Central memory CD8-positive, alpha-beta T cell (primary cell): ENCODE results near the gene G6PD.
"Not testable (repeated sequence)": the region's sequence is repeated elsewhere in the genome, so short reads cannot be mapped to it uniquely, and the experiment has no call there.

ENCODE experiments used
- ATAC-seq: fragments of 150-1000 bp; cut with Tn5 transposase; replicated peaks from 2 replicates; pipeline ENCODE4 v1.10.0; 2022; ENCODE audit warnings: mild to moderate bottlenecking, moderate FRiP score, moderate number of reproducible peaks; ENCODE audit not compliant: poor library complexity, severe bottlenecking; ENCODE audit errors: extremely low read depth
- DNase-seq, 2 donors: peaks; one replicate each; pipeline ENCODE4 v3.0.0; 2021; ENCODE audit warnings: low spot score in 2 of 2
- H3K27ac Mint-ChIP-seq: one replicate; pipeline ENCODE4 v1.8.0; 2022; ENCODE audit warnings: low read depth, mild to moderate bottlenecking, moderate library complexity, mixed read lengths
- H3K27me3 Mint-ChIP-seq: one replicate; pipeline ENCODE4 v1.8.0; 2022; ENCODE audit warnings: mixed read lengths
- H3K36me3 Mint-ChIP-seq: one replicate; pipeline ENCODE4 v1.8.0; 2022; ENCODE audit warnings: mild to moderate bottlenecking, moderate library complexity, mixed read lengths; ENCODE audit not compliant: insufficient read depth
- H3K4me1 Mint-ChIP-seq: one replicate; pipeline ENCODE4 v1.8.0; 2022; ENCODE audit warnings: mixed read lengths
- H3K4me3 Mint-ChIP-seq: one replicate; pipeline ENCODE4 v1.8.0; 2022; ENCODE audit warnings: mild to moderate bottlenecking, moderate library complexity, mixed read lengths
- H3K9me3 Mint-ChIP-seq: one replicate; pipeline ENCODE4 v1.8.0; 2022; ENCODE audit warnings: mixed read lengths

Gene G6PD

DNA sequence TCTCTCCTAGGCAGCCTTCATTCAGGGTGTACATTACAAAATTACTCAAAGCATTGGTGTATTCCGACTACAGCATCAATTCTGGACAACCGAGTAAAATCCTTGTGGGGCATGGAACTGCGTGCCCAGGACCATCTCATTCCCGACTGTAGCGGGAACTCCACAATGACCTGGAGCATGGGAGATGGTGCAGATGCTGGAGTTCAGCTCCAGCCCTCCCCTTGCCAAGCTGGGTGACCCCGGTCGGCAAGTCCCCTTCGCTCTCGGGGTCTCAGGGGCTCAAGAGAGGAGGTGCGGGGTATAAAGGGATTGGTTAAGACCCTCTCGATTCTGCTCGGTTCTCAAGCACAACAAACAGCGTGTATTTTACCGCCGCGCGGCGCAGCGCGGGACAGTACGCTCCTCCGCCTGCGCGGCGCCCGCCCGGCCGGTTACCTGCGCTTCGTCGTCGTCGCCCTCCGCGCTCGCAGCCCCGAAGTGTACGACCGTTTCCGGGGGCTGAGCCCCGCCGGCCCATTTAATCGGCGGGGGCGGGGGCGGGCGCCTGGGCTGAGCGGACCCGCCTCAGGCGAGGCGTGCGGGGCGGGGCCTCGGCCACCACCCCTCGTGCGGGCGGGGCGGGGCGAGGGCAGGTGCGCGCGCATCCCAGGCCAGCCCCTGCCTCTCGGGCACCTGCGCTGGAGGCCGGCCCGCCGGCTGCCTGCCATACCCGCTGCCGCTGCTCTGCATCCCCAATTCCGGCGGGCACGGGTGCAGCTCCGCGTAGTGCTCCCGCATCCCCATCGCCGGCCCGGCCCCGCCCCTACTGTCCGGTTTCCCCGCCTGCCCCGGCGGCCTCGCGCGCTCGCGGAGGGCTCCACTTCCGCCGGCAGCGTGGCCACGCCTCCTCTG is at the start of gene G6PD:
TSS of gene G6PD (minus strand) at position 493 of the 891 bp plus-strand sequence. CDS start 691 bp downstream, outside the sequence.
- DNase-seq (peak in 1 of 2 donors; percentile 75), ATAC-seq (peak; percentile 52)
- Mint-ChIP-seq H3K4me3 (peak within 1 kb of the TSS; percentile 95), H3K36me3 (peaks cover 25% of the 10 kb centered on the region), H3K4me1 (peaks cover 38% of the 10 kb centered on the region), H3K27me3 (no peaks in the 10 kb centered on the region), H3K27ac (peak within 1 kb of the TSS; percentile 93), H3K9me3 (no peaks in the 10 kb centered on the region)

DNA sequence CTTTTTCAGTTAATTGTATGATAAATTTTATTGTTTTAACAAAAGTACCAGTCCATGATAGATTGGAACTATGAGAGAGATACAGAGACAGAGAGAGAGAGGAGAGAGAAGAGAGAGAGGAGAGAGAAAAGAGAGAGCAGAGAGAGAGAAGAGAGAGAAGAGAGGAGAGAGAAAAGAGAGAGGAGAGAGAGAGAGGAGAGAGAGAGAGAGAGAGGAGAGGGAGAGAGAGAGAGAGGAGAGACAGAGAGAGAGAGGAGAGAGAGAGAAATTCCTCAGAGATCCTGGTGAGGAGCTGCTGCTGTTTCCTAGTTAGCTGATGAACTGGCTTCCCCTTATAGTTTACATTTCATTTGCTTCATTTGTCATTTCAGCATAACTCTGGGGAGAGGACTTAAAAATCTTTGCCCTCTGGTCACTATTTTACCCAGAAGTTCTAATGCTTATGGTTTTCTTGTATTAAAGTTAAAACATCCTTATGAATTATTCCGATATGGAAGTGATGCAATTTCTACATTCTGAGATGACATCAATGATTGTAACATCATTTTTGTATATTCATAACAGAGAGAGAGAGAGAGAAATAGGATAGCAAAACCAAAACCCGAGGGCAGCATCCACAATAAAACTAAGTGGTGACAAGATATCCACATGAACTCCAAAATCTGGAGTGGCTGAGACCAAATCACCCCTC is 49.1 kb upstream of the G6PD start:
- ATAC-seq (no peak), DNase-seq (no peak)
- Mint-ChIP-seq H3K4me3 (no peak overlapping the region), H3K27ac (peak overlapping the region; percentile 91), H3K4me1 (peaks cover 8% of the 10 kb centered on the region), H3K36me3 (peaks cover 2% of the 10 kb centered on the region), H3K9me3 (no peaks in the 10 kb centered on the region), H3K27me3 (no peaks in the 10 kb centered on the region)

DNA sequence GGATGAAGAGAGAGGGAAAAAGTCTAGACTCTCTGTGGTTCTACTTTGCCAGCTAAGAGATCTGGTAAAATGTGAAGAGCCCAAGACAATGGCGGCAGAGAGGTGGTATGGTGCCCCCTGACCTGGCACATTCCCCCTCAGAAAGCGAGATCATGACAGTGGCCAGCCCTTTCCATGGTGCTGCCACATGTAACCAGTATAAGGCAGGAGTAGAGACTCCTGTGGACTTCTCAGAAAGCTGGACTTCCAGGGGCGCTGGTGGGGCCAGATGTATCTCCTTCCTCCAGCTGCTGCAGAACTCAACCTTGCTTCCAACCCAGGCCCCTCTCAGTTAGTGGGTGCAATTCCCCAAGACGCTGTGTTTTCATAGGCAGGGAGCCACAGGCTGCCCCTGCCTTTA is 47.8 kb upstream of the G6PD start:
- no peak for DNase-seq
- Mint-ChIP-seq H3K9me3 (no peaks in the 10 kb centered on the region), H3K36me3 (peaks cover 2% of the 10 kb centered on the region), H3K4me1 (peaks cover 8% of the 10 kb centered on the region), H3K27me3 (no peaks in the 10 kb centered on the region), H3K4me3 (no peak overlapping the region), H3K27ac (no peak overlapping the region)
- no peak for ATAC-seq

DNA sequence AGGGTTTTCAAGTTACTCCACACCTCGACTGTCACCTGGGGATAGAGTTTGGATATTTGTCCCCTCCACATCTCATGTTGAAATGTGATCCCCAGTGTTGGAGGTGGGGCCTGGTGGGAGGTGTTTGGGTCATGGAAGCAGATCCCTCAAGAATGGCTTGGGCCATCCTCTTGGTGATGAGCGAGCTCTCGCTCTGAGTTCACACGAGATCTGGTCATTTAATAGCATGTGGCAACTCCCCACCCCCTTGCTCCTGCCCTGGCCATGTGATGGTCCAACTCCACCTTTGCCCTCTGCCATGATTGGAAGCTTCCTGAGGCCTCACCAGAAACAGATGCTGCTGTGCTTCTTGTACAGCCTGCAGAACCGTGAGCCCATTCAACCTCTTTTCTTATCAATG is 46.6 kb upstream of the G6PD start:
- Mint-ChIP-seq H3K4me1 (peaks cover 8% of the 10 kb centered on the region), H3K9me3 (no peaks in the 10 kb centered on the region), H3K36me3 (peaks cover 2% of the 10 kb centered on the region), H3K27me3 (no peaks in the 10 kb centered on the region), H3K27ac (no peak overlapping the region), H3K4me3 (no peak overlapping the region)
- ATAC-seq: no peak
- DNase-seq: no peak

DNA sequence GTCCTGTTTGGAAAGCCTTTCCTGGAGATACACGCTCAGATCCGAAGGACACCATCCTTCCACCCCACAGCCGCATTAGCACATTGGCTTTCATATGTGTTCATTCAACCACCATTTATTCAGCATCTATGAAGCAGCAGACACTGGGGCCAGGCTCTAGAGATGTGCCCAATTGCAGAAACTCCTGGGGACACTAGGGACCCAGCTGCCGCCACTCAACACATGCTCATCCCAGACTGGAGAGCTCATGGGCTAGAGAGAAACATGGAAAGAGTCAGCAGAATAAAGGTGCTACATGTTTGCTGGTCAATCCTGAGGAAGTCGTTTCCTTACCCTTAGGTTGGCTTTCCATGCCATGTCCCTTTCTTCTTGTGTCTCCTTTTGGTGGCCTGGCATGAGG is 45.9 kb upstream of the G6PD start:
- ATAC-seq: no peak
- no peak overlapping the region for H3K4me3 Mint-ChIP-seq
- no peaks in the 10 kb centered on the region for H3K27me3 Mint-ChIP-seq
- no peak overlapping the region for H3K27ac Mint-ChIP-seq
- no peak for DNase-seq
- H3K36me3 Mint-ChIP-seq: peaks cover 2% of the 10 kb centered on the region
- peaks cover 8% of the 10 kb centered on the region for H3K4me1 Mint-ChIP-seq
- no peaks in the 10 kb centered on the region for H3K9me3 Mint-ChIP-seq

DNA sequence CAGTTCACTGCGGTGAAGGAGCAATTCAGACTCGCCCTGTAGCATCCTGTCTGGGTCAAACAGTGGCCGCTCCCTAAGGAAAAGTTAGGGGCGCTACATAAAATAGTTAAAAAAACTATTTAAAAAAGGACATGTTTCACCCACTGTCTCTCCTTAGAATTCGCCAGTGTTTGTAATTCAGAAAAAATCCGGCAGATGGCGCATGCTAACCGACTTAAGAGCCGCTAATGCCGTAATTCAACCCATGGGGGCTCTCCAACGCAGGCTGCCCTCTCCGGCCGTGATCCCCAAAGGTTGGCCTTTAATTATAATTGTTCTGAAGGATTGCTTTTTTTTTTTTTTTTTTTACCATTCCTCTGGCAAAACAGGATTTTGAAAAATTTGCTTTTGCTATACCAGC is 43.8 kb upstream of the G6PD start:
- not testable (repeated sequence) for ATAC-seq, DNase-seq, H3K27ac Mint-ChIP-seq

DNA sequence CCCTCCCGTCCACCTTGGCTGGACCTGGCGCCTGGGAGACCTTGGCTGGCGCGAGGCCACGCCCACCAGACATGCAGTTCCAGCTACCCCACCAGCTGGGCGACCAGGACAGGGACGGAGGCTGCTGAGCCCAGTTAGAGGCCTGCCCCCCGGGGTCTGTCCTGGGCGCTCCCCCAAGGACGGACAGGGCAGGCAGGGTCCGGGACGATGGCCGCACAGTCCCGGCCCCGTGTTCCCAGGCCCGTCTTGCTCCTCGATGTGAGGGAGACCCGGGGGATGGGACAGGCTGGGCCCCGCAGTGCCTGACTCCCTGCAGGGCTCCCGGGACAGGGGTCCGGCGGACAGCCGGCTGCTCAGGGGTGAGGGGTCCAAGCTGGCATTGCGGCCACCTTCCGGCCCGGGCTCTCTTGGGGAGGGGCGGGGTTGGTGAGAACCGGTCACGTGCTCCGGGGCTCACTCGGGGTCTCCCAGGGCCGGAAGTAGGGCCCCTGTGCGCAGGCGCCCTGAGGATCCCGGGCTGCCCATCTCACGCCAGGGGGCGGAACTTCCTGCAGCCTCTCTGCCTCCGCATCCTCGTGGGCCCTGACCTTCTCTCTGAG is 38.0 kb upstream of the G6PD start, which contains the start of gene CTAG1A:
TSS of gene CTAG1A (plus strand) at position 549 of the 599 bp plus-strand sequence. CDS start 74 bp downstream, outside the sequence.
- not testable (repeated sequence) for H3K9me3 Mint-ChIP-seq, H3K27me3 Mint-ChIP-seq, H3K36me3 Mint-ChIP-seq, H3K27ac Mint-ChIP-seq, H3K4me3 Mint-ChIP-seq, DNase-seq, ATAC-seq, H3K4me1 Mint-ChIP-seq

More for the DNA sequence above, 43.8 kb upstream of the G6PD start:
- not testable (repeated sequence) for H3K36me3 Mint-ChIP-seq, H3K4me1 Mint-ChIP-seq, H3K27me3 Mint-ChIP-seq, H3K4me3 Mint-ChIP-seq, H3K9me3 Mint-ChIP-seq

DNA sequence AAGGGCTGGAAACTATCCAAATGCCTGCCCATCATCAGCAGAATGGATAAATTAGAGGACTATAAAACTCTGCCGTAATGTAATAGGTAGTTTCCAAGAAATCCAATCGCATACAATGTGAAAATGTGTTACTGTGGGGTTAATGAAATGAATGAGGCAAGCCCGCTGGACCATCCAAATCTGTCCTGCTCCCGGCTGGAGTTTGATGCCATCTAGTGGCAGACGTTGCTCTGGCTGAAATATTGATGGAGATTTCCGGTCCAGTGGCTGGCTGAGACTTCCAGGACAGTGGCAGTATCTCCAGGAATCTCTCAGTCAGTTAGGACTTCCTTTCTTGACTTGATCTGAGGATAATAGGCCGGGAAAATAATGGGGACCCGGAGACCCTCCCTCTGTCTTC is 36.3 kb upstream of the G6PD start:
- ATAC-seq, H3K4me1 Mint-ChIP-seq, H3K4me3 Mint-ChIP-seq, DNase-seq, H3K27me3 Mint-ChIP-seq, H3K36me3 Mint-ChIP-seq, H3K9me3 Mint-ChIP-seq, H3K27ac Mint-ChIP-seq: not testable (repeated sequence)

DNA sequence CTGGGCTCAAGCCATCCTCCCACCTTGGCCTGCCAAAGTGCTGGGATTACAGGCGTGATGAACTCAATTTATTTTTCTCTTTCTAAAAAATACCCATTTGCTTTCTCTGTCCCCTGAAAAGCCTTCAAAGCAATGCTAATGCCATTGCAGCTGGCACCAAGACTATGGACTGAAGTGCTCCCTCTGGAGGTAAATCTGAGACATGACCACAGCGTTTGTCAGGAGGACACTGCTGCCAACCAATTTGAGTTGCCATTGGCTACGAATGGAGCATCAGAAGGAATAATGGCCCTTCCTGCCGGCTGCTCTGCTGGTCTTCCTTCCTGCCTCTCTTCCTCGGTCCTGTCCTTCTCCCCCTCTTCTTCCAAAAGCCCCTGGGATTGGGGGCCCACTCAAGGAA is 28.4 kb upstream of the G6PD start:
- not testable (repeated sequence) for DNase-seq, ATAC-seq, H3K27me3 Mint-ChIP-seq, H3K4me1 Mint-ChIP-seq, H3K36me3 Mint-ChIP-seq, H3K4me3 Mint-ChIP-seq, H3K9me3 Mint-ChIP-seq, H3K27ac Mint-ChIP-seq

DNA sequence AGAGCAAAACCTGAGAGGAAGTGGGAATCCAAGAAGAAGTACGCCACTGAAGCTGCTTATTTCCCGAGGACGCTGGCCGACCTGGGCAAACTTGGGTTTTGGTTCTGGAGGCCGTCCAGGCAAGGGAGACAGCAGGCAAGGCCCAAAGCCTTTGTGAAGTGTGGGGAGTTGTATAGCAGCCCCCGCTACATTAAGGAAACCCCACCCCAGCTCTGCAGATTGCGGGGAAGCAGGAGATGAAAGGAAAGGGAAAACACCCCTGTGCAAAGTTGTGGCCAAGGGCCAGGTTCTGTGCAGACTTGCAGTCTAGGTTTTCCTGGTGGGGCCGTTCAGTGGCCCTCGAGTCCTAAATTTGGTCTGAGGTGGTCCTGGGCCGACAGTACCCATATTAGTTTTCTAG is 26.4 kb upstream of the G6PD start:
- not testable (repeated sequence) for H3K4me3 Mint-ChIP-seq, H3K4me1 Mint-ChIP-seq, H3K36me3 Mint-ChIP-seq, DNase-seq, H3K9me3 Mint-ChIP-seq, ATAC-seq, H3K27me3 Mint-ChIP-seq, H3K27ac Mint-ChIP-seq

DNA sequence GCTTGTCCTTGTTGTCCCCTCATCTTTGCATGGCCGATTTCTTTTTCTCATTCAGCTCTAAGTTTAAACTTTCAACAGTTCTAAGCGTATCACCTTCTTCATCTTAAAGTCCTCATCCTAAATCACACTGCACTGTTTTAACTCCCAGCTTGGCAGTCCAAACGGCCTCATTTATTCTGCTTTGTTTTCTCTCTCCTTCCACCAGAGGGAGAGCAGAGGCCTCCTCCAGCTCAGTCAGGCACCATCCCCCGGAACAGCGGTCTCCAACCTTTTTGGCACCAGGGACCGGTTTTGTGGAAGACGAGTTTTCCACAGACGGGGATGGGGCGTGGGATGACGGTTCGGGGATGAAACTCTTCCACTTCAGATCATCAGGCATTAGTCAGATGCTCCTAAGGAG is 23.7 kb upstream of the G6PD start:
- not testable (repeated sequence) for H3K27ac Mint-ChIP-seq, H3K4me1 Mint-ChIP-seq, ATAC-seq, H3K9me3 Mint-ChIP-seq, DNase-seq, H3K27me3 Mint-ChIP-seq, H3K36me3 Mint-ChIP-seq, H3K4me3 Mint-ChIP-seq

DNA sequence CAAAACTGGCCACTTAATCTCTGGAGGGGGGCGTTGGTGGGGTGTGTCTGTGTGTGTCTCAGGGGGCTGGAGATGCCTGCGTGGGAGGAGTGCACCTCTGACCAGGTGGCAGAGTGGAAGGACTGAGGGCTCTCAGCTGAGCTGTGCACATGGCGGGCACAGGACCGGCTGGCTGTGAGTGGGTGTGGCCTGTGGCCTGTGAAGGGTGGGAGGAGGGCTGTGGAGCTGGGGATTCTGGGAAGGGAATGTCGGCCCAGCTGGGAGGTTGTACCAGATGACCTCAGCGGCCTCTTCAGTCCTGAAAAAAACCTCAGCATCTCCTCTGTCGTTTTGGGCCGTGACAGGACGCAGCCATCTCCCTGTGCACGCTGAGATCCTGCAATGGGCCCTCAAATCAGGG is 15.6 kb upstream of the G6PD start:
- not testable (repeated sequence) for H3K4me3 Mint-ChIP-seq, H3K36me3 Mint-ChIP-seq, H3K4me1 Mint-ChIP-seq, DNase-seq, H3K27ac Mint-ChIP-seq, H3K9me3 Mint-ChIP-seq, H3K27me3 Mint-ChIP-seq, ATAC-seq
